Heart left ventricle (tissue), 16 donors: Measurements from ENCODE around the gene DSE. TPM values are rescaled to one million over a fixed set of nuclear protein-coding genes. Genes with fewer than 3 reads are reported as not detected.

Experiments used
- ATAC-seq, 4 donors: fragments of 200-7000 bp; cut with Tn5 transposase; one replicate each; pipeline ENCODE4 v1.9.1; 2020 to 2022; ENCODE audit warnings: moderate library complexity in 4 of 4, mild to moderate bottlenecking in 3 of 4, moderate number of reproducible peaks in 1 of 4
- DNase-seq, 5 donors: peaks; one replicate each; pipeline ENCODE4 v3.0.0-alpha.2; 2020
- H3K27ac ChIP-seq, 12 donors: fragments of 200-600 bp; sonication (generic) in 4 of 12; one replicate each; pipeline versions ENCODE4 v1.5.0 to v1.8.0; 2016 to 2022; ENCODE audit warnings: mild to moderate bottlenecking in 2 of 12
- H3K27me3 ChIP-seq, 9 donors: fragments of 200-600 bp; sonication (generic) in 2 of 9; one replicate each; pipeline versions ENCODE4 v1.5.1 to v1.8.0; 2016 to 2022; ENCODE audit warnings: mild to moderate bottlenecking in 3 of 9
- H3K36me3 ChIP-seq, 9 donors: fragments of 200-600 bp; sonication (generic) in 2 of 9; one replicate each; pipeline versions ENCODE4 v1.5.0 to v1.8.0; 2018 to 2022; ENCODE audit warnings: mild to moderate bottlenecking in 2 of 9
- H3K4me1 ChIP-seq, 12 donors: fragments of 200-600 bp; sonication (generic) in 4 of 12; one replicate each; pipeline versions ENCODE4 v1.5.0 to v1.8.0; 2016 to 2022; ENCODE audit warnings: mild to moderate bottlenecking in 3 of 12
- H3K4me3 ChIP-seq, 12 donors: fragments of 200-600 bp; sonication (generic) in 4 of 12; one replicate each; pipeline versions ENCODE4 v1.5.0 to v1.8.0; 2017 to 2022; ENCODE audit warnings: mild to moderate bottlenecking in 9 of 12, moderate library complexity in 4 of 12
- H3K9me3 ChIP-seq, 12 donors: fragments of 200-600 bp; sonication (generic) in 4 of 12; one replicate each; pipeline versions ENCODE4 v1.5.0 to v1.8.0; 2016 to 2022; ENCODE audit warnings: mild to moderate bottlenecking in 1 of 12
- CTCF ChIP-seq, 12 donors: fragments of 200-600 bp; sonication (generic) in 4 of 12; IDR thresholded peaks; one replicate each; pipeline versions ENCODE4 v1.5.0 to v1.8.0; 2018 to 2022; ENCODE audit warnings: antibody characterized with exemption in 12 of 12, mild to moderate bottlenecking in 5 of 12
- POLR2A ChIP-seq, 2 donors: fragments of 450-650 bp; IDR thresholded peaks; one replicate each; pipeline ENCODE4 v1.6.1; 2017; ENCODE audit warnings: antibody characterized with exemption in 2 of 2, mild to moderate bottlenecking in 2 of 2, moderate library complexity in 2 of 2
- WGBS, 4 donors: extraction: QIAGEN DNeasy Blood & Tissue Kit in 2 of 4; methylation state at CpG; one replicate each; pipeline versions ENCODE4 v1.1.5 to v1.1.7; 2013 to 2018; 5-methylcytosine and 5-hydroxymethylcytosine counted together
- intact Hi-C, 10 donors: fragments of 100-400 bp; cut with DNase I; formaldehyde crosslinking; loops; one replicate each; pipeline versions ENCODE4 v1.11.1 to v1.14.2; 2022
- polyA plus RNA-seq, 2 donors: library from polyadenylated mRNA; stranded (reverse); fragments of 200-250 nt; gene quantifications; one replicate each; pipeline ENCODE4 v1.2.3, GENCODE V29; 2013
- total RNA-seq, 9 donors: library from RNA; depleted of rRNA in 2 of 9; stranded (reverse); fragments of >200 nt in 2 of 9; fragmentation: NEBNext Ultra II Directional in 3 of 9; extraction: Animal tissue kit (Norgen Biotek cat#: 25700) in 3 of 9; gene quantifications; one replicate each; pipeline versions ENCODE4 v1.1.0 to v1.2.4, GENCODE V29; 2016 to 2023
- donor health status: ischemic (EF 13 %, LVEDD 7.1; RV severe dilation, severe dysfunction).
- donor health status: healthy with polysubstance abuse.
- donor health status: DM: no; HTN: yes; CAD: no.
- donor health status: DM: no; HTN: no; CAD: no.
- donor health status: ischemic (EF 25% LVEDD 6.9; RV normal size, moderate dysfunction).
- donor health status: ischemic (EF 25% LVEDD 5.7; RV mildly dilated, moderate dysfunction).
- donor health status: healthy.
- donor health status: DM: yes; HTN: yes; CAD: no.
- donor health status: ischemic (EF 35%, LVEDD 5.7; RV mildly dilated, moderate dysfunction).
- donor health status: nonischemic (EF 11% LVEDD 7.7; RV severe dilation, severe dysfunction).
- donor health status: DM: yes; HTN: yes; CAD: no.
- donor health status: PGD.
- donor health status: ischemic (EF 29% LVEDD 5.4; RV normal size, mild dysfunction).
- donor health status: nonischemic (EF 23%, LVEDD 6.1; RV moderate dilation, normal function).

Gene DSE
- total and polyA plus RNA-seq, 11 donors: 3.2 to 37.3 (median 11.1) TPM

- DNase-seq (no peak), ATAC-seq (no peak)
- no peak overlapping the region for H3K4me3 ChIP-seq
- 52 to 62% (median 55%) methylated on average over 1 of the region's 1 CpG for WGBS, 4 donors
- no peaks in the 10 kb centered on the region for H3K9me3 ChIP-seq
- TF ChIP-seq CTCF (IDR thresholded peaks at IDR 0.05) (peak in 1 of 12 donors; percentile 6), POLR2A (IDR thresholded peaks at IDR 0.05) (no peak)
- intact Hi-C loops: no loop called here
- no peaks in the 10 kb centered on the region for H3K36me3 ChIP-seq
- peaks cover 0 to 71% (median 10%) of the 10 kb centered on the region in 12 donors for H3K4me1 ChIP-seq
- peak overlapping the region in 1 of 12 donors; percentile 83 for H3K27ac ChIP-seq
- H3K27me3 ChIP-seq: no peaks in the 10 kb centered on the region
Measured at GRCh38 chr6:116393430-116393829, 22.7 kb downstream of the DSE start.

- WGBS, 4 donors: 93 to 97% (median 96%) methylated on average over 3 of the region's 3 CpGs
Measured at GRCh38 chr6:116395647-116396046, 24.9 kb downstream of the DSE start.

GRCh38 chr6:116396441-116396840 lies 25.7 kb downstream of the DSE start:
- peak overlapping the region in 1 of 12 donors; percentile 9 for H3K27ac ChIP-seq
- H3K4me3 ChIP-seq: no peak overlapping the region
- DNase-seq: no peak
- WGBS, 4 donors: 88 to 92% (median 91%) methylated on average over 5 of the region's 5 CpGs
- no peaks in the 10 kb centered on the region for H3K27me3 ChIP-seq
- H3K36me3 ChIP-seq: peaks cover 0 to 8% (median 3%) of the 10 kb centered on the region in 9 donors
- peaks cover 0 to 67% (median 5%) of the 10 kb centered on the region in 12 donors for H3K4me1 ChIP-seq
- ATAC-seq: peak in 1 of 4 donors; percentile 8
- no peaks in the 10 kb centered on the region for H3K9me3 ChIP-seq
- TF ChIP-seq POLR2A (IDR thresholded peaks at IDR 0.05) (no peak), CTCF (IDR thresholded peaks at IDR 0.05) (no peak)
- intact Hi-C loops: no loop called here

More at GRCh38 chr6:116395647-116396046, 24.9 kb downstream of the DSE start:
- intact Hi-C loops: no loop called here
- H3K4me3 ChIP-seq: no peak overlapping the region
- peak overlapping the region in 1 of 12 donors; percentile 16 for H3K27ac ChIP-seq
- no peak for ATAC-seq
- H3K9me3 ChIP-seq: no peaks in the 10 kb centered on the region
- H3K36me3 ChIP-seq: peaks cover 0 to 8% (median 3%) of the 10 kb centered on the region in 9 donors
- no peaks in the 10 kb centered on the region for H3K27me3 ChIP-seq
- no peak for DNase-seq
- no peak for TF ChIP-seq POLR2A (IDR thresholded peaks at IDR 0.05)
- TF ChIP-seq CTCF (IDR thresholded peaks at IDR 0.05): no peak
- peaks cover 0 to 68% (median 5%) of the 10 kb centered on the region in 12 donors for H3K4me1 ChIP-seq

- Histone ChIP-seq H3K27ac (peak overlapping the region; percentile 6 to 71 (median 40)), H3K27me3 (no peaks in the 10 kb centered on the region), H3K36me3 (peaks cover 0 to 8% (median 3%) of the 10 kb centered on the region in 9 donors), H3K4me3 (peak overlapping the region in 1 of 12 donors; percentile 2), H3K4me1 (peaks cover 0 to 53% (median 5%) of the 10 kb centered on the region in 12 donors), H3K9me3 (no peaks in the 10 kb centered on the region)
- intact Hi-C loops: no loop called here
- DNase-seq: no peak
- 46 to 69% (median 63%) methylated on average over 1 of the region's 1 CpG for WGBS, 4 donors
- TF ChIP-seq CTCF (IDR thresholded peaks at IDR 0.05): no peak
- TF ChIP-seq POLR2A (IDR thresholded peaks at IDR 0.05): no peak
- ATAC-seq: no peak
Measured at GRCh38 chr6:116397914-116398313, 27.2 kb downstream of the DSE start.
